Neural progenitor cell (in vitro differentiated cells): Measurements from ENCODE around the gene PTGR1. TPM values are rescaled to one million over a fixed set of nuclear protein-coding genes. Genes with fewer than 3 reads are reported as not detected.

Experiments used
- DNase-seq: peaks from one replicate; pipeline ENCODE4 v3.0.0-alpha.2; 2016; ENCODE audit warnings: low spot score
- H2AFZ ChIP-seq: fragments of 200-600 bp; sonication (generic); replicated peaks from 2 replicates; pipeline ENCODE4 v1.6.1; 2016; ENCODE audit warnings: antibody characterized with exemption
- H3F3A ChIP-seq: fragments of 200-600 bp; sonication (generic); 2 replicates; pipeline ENCODE4 v1.6.1; 2016; ENCODE audit warnings: antibody characterized with exemption, low read depth
- H3K27ac ChIP-seq: fragments of 200-600 bp; sonication (generic); 2 replicates; pipeline ENCODE4 v1.5.1; 2016; ENCODE audit warnings: mild to moderate bottlenecking
- H3K27me3 ChIP-seq: fragments of 200-600 bp; sonication (generic); 2 replicates; pipeline ENCODE4 v1.6.1; 2016; ENCODE audit warnings: mild to moderate bottlenecking, moderate library complexity
- H3K36me3 ChIP-seq: fragments of 200-600 bp; sonication (generic); 2 replicates; pipeline ENCODE4 v1.5.1; 2016
- H3K4me1 ChIP-seq: fragments of 200-600 bp; sonication (generic); 2 replicates; pipeline ENCODE4 v1.6.1; 2016; ENCODE audit warnings: mixed run types
- H3K4me2 ChIP-seq: fragments of 200-600 bp; sonication (generic); 2 replicates; pipeline ENCODE4 v1.6.1; 2016
- H3K4me3 ChIP-seq: fragments of 200-600 bp; sonication (generic); 2 replicates; pipeline ENCODE4 v1.5.1; 2016
- H3K79me2 ChIP-seq: fragments of 200-600 bp; sonication (generic); 2 replicates; pipeline ENCODE4 v1.6.1; 2016; ENCODE audit warnings: low read depth
- H3K9ac ChIP-seq: fragments of 200-600 bp; sonication (generic); 2 replicates; pipeline ENCODE4 v1.6.1; 2016
- H3K9me3 ChIP-seq: fragments of 200-600 bp; sonication (generic); 2 replicates; pipeline ENCODE4 v1.5.1; 2016; ENCODE audit warnings: low read depth
- H4K20me1 ChIP-seq: fragments of 200-600 bp; sonication (generic); 2 replicates; pipeline ENCODE4 v1.6.1; 2016; ENCODE audit warnings: low read depth
- H3K27ac Mint-ChIP-seq: 3 replicates; pipeline ENCODE4 v1.8.0; 2021; ENCODE audit warnings: mixed read lengths
- H3K27me3 Mint-ChIP-seq: 2 replicates; pipeline ENCODE4 v1.8.0; 2022; ENCODE audit warnings: low read depth, mild to moderate bottlenecking, inconsistent platforms, moderate library complexity, mixed read lengths; ENCODE audit not compliant: insufficient read depth
- H3K36me3 Mint-ChIP-seq: 3 replicates; pipeline ENCODE4 v1.8.0; 2021; ENCODE audit warnings: mixed read lengths
- H3K4me1 Mint-ChIP-seq: 3 replicates; pipeline ENCODE4 v1.8.0; 2021; ENCODE audit warnings: mixed read lengths
- H3K4me3 Mint-ChIP-seq: 3 replicates; pipeline ENCODE4 v1.8.0; 2021; ENCODE audit warnings: mild to moderate bottlenecking, moderate library complexity, mixed read lengths
- H3K9me3 Mint-ChIP-seq: 3 replicates; pipeline ENCODE4 v1.8.0; 2020; ENCODE audit warnings: mixed read lengths
- EZH2 ChIP-seq: fragments of 200-600 bp; sonication (generic); IDR thresholded peaks from 2 replicates; pipeline ENCODE4 v1.6.1; 2017; ENCODE audit warnings: antibody characterized with exemption, mild to moderate bottlenecking, moderate library complexity
- EZH2phosphoT487 ChIP-seq: fragments of 200-600 bp; sonication (generic); IDR thresholded peaks from 2 replicates; pipeline ENCODE4 v1.6.1; 2017; ENCODE audit warnings: antibody characterized with exemption
- total RNA-seq: library from RNA; depleted of rRNA; stranded (reverse); fragments of >200 nt; gene quantifications from 2 replicates; pipeline ENCODE4 v1.2.3, GENCODE V29; 2015; ENCODE audit warnings: low replicate concordance
- TF ChIP-seq, protein P1 (sequence below): fragments of 200-600 bp; sonication (generic); IDR thresholded peaks from 2 replicates; pipeline ENCODE4 v1.5.1; 2017; ENCODE audit warnings: antibody characterized with exemption, mild to moderate bottlenecking

The PTGR1 gene
- total RNA-seq, 1 donor from 2014 or later = 124 TPM

DNA sequence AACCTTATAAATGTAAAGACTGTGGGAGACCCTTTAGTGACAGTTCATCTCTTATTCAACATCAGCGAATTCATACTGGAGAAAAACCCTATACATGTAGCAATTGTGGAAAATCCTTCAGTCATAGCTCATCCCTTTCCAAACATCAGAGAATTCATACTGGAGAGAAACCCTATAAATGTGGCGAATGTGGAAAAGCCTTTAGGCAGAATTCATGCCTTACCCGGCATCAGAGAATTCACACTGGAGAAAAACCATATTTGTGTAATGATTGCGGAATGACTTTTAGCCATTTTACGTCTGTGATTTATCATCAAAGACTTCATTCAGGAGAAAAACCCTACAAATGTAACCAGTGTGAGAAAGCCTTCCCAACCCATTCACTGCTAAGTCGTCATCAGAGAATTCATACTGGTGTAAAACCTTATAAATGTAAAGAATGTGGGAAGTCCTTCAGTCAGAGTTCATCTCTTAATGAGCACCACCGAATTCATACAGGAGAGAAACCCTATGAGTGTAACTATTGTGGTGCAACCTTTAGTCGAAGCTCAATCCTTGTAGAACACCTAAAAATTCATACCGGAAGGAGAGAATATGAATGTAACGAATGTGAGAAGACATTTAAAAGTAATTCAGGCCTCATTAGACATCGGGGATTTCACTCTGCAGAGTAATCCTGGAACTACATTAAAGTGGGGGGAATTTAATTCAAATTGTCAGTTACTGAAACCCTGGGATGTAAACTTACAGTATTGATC, 56.8 kb downstream of the PTGR1 start:
- no peak for DNase-seq
- no peak for TF ChIP-seq EZH2phosphoT487
- H3K4me1 ChIP-seq = no peaks in the 10 kb centered on the region
- Mint-ChIP-seq H3K27ac (no peak overlapping the region), H3K36me3 (peaks cover 79% of the 10 kb centered on the region), H3K4me3 (no peak overlapping the region), H3K27me3 (peaks cover 2% of the 10 kb centered on the region), H3K9me3 (peaks cover 80% of the 10 kb centered on the region), H3K4me1 (no peaks in the 10 kb centered on the region)
- H3K27ac ChIP-seq = no peak overlapping the region
- H3K4me2 ChIP-seq = no peak overlapping the region
- H3F3A ChIP-seq = peaks cover 6% of the 10 kb centered on the region
- H2AFZ ChIP-seq = no peak overlapping the region
- peaks cover 79% of the 10 kb centered on the region for H3K9me3 ChIP-seq
- H3K9ac ChIP-seq = no peak overlapping the region
- no peaks in the 10 kb centered on the region for H4K20me1 ChIP-seq
- no peak overlapping the region for H3K4me3 ChIP-seq
- H3K36me3 ChIP-seq = peaks cover 87% of the 10 kb centered on the region
- H3K27me3 ChIP-seq = no peaks in the 10 kb centered on the region
- peaks cover 6% of the 10 kb centered on the region for H3K79me2 ChIP-seq

DNA sequence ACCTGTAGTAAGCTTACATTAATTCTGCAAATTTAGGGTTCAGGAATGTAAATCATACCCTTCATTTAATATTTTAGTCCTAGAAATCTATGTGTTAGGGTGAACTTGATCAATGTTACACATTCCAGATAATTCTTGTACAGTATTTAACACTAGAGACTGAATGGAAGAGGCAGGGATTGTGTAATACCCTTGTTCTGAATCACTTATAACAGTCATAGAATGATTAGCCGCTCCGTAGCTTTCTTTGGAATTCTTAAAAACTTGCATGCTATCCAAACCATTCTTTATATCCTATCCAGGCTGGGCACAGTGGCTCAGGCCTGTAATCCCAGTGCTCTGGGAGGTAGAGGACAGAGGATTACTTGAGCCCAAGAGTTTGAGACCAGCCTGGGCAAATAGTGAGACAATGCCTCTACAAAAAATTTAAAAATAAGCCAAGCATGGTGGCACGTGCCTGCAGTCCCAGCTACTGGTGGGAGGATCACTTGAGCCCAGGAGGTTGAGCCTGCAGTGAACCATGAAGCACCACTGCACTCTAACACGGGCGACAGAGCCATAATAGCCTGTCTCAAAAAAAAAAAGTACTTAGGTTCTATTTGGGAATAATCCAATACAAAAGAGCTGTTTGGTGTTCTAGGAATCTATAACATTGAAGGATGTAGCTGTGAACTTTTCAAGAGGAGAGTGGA, 66.2 kb downstream of the PTGR1 start:
- Histone ChIP-seq H3K9ac (no peak overlapping the region), H3K79me2 (peaks cover 40% of the 10 kb centered on the region), H4K20me1 (no peaks in the 10 kb centered on the region), H3K9me3 (peaks cover 10% of the 10 kb centered on the region), H3K4me1 (peaks cover 15% of the 10 kb centered on the region), H3K27me3 (no peaks in the 10 kb centered on the region), H3K36me3 (peaks cover 40% of the 10 kb centered on the region), H2AFZ (no peak overlapping the region), H3K4me2 (no peak overlapping the region), H3K4me3 (no peak overlapping the region), H3K27ac (no peak overlapping the region), H3F3A (peaks cover 19% of the 10 kb centered on the region)
- no peaks in the 10 kb centered on the region for H3K4me1 Mint-ChIP-seq
- no peak for DNase-seq
- TF ChIP-seq, protein P1, sequence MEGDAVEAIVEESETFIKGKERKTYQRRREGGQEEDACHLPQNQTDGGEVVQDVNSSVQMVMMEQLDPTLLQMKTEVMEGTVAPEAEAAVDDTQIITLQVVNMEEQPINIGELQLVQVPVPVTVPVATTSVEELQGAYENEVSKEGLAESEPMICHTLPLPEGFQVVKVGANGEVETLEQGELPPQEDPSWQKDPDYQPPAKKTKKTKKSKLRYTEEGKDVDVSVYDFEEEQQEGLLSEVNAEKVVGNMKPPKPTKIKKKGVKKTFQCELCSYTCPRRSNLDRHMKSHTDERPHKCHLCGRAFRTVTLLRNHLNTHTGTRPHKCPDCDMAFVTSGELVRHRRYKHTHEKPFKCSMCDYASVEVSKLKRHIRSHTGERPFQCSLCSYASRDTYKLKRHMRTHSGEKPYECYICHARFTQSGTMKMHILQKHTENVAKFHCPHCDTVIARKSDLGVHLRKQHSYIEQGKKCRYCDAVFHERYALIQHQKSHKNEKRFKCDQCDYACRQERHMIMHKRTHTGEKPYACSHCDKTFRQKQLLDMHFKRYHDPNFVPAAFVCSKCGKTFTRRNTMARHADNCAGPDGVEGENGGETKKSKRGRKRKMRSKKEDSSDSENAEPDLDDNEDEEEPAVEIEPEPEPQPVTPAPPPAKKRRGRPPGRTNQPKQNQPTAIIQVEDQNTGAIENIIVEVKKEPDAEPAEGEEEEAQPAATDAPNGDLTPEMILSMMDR = no peak
- TF ChIP-seq EZH2phosphoT487 (no peak), EZH2 (no peak)
- no peak overlapping the region for H3K27ac Mint-ChIP-seq
- peaks cover 56% of the 10 kb centered on the region for H3K9me3 Mint-ChIP-seq
- H3K4me3 Mint-ChIP-seq = no peak overlapping the region
- H3K36me3 Mint-ChIP-seq = peaks cover 68% of the 10 kb centered on the region
- H3K27me3 Mint-ChIP-seq = no peaks in the 10 kb centered on the region

DNA sequence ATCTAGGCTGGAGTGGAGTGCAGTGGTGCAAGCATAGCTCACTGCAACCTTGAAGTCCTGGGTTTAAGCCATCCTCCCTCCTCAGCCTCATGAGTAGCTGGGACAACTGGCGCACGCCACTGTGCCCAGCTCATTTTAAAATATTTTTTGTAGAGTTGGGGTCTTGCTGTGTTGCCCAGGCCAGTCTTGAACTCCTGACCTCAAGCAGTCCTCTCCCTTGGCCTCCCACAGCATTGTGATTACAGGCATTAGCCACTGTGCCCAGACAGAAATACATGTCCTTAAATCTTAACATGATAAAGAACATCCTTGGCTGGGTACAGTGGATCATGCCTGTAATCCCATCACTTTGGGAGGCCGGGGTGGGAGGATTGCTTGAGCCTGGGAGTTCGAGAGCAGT, 67.7 kb downstream of the PTGR1 start:
- Histone ChIP-seq H3K79me2 (peaks cover 54% of the 10 kb centered on the region), H3F3A (peaks cover 29% of the 10 kb centered on the region), H3K4me2 (no peak overlapping the region), H3K4me1 (peaks cover 15% of the 10 kb centered on the region), H4K20me1 (no peaks in the 10 kb centered on the region), H2AFZ (no peak overlapping the region), H3K4me3 (no peak overlapping the region), H3K27ac (no peak overlapping the region), H3K27me3 (no peaks in the 10 kb centered on the region), H3K9ac (no peak overlapping the region), H3K9me3 (peaks cover 3% of the 10 kb centered on the region), H3K36me3 (peaks cover 26% of the 10 kb centered on the region)
- Mint-ChIP-seq H3K4me1 (no peaks in the 10 kb centered on the region), H3K27me3 (no peaks in the 10 kb centered on the region), H3K27ac (no peak overlapping the region), H3K4me3 (no peak overlapping the region), H3K36me3 (peaks cover 64% of the 10 kb centered on the region), H3K9me3 (peaks cover 44% of the 10 kb centered on the region)
- TF ChIP-seq EZH2 (no peak), EZH2phosphoT487 (no peak)
- TF ChIP-seq, protein P1 = no peak
- no peak for DNase-seq

DNA sequence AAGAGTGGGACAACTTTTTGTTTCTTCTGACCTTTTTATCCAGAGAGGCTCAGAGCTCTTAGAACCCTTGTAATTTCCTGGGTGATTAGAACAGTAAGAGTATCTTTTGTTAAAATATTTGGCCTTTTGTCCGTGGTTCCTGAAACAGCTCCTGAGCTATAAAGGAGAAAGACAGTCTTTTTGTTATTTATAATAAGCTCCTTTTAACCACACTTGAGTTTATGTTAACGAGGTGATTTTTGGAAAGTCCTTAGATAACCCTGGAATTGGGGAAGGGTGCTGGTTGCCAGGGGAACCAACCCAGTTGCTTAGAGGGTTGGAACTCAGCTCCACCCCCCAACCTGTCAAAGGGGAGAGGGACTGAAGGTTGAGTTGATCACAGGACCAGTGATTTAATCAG, 69.7 kb downstream of the PTGR1 start:
- H3K4me3 ChIP-seq = peak overlapping the region; percentile 14
- TF ChIP-seq, protein P1 = no peak
- TF ChIP-seq EZH2phosphoT487 = no peak
- TF ChIP-seq EZH2 = no peak
- peak; percentile 59 for DNase-seq
- no peaks in the 10 kb centered on the region for H3K9me3 ChIP-seq
- Mint-ChIP-seq H3K27ac (no peak overlapping the region), H3K9me3 (peaks cover 44% of the 10 kb centered on the region), H3K4me3 (no peak overlapping the region), H3K36me3 (peaks cover 58% of the 10 kb centered on the region), H3K27me3 (no peaks in the 10 kb centered on the region), H3K4me1 (peaks cover 11% of the 10 kb centered on the region)
- H4K20me1 ChIP-seq = no peaks in the 10 kb centered on the region
- peak overlapping the region; percentile 73 for H3K27ac ChIP-seq
- peak overlapping the region; percentile 67 for H3K4me2 ChIP-seq
- H3K4me1 ChIP-seq = peaks cover 21% of the 10 kb centered on the region
- H3K79me2 ChIP-seq = peaks cover 70% of the 10 kb centered on the region
- no peak overlapping the region for H3K9ac ChIP-seq
- H3K36me3 ChIP-seq = peaks cover 15% of the 10 kb centered on the region
- H2AFZ ChIP-seq = no peak overlapping the region
- H3F3A ChIP-seq = peaks cover 29% of the 10 kb centered on the region
- H3K27me3 ChIP-seq = no peaks in the 10 kb centered on the region
